Neuronal stem cell (in vitro differentiated cells): ENCODE data around the gene DNMT3B.

Source experiments
- DNase-seq: peaks from one replicate; pipeline ENCODE4 v3.0.0-alpha.2; 2013; ENCODE audit warnings: low spot score
- H2AFZ ChIP-seq: one replicate; pipeline ENCODE4 v1.6.1; 2013; ENCODE audit warnings: mild to moderate bottlenecking, low read length, inconsistent platforms
- H2AK5ac ChIP-seq: 2 replicates; pipeline ENCODE4 v1.6.1; 2013; ENCODE audit warnings: low read depth, mild to moderate bottlenecking, inconsistent platforms, low read length, moderate library complexity, mixed read lengths
- H2BK120ac ChIP-seq: 2 replicates; pipeline ENCODE4 v1.6.1; 2013; ENCODE audit warnings: low read depth, mild to moderate bottlenecking, inconsistent platforms, low read length, moderate library complexity, mixed read lengths
- H2BK12ac ChIP-seq: one replicate; pipeline ENCODE4 v1.6.1; 2013; ENCODE audit warnings: low read length, inconsistent platforms
- H2BK15ac ChIP-seq: 2 replicates; pipeline ENCODE4 v1.6.1; 2013; ENCODE audit warnings: mild to moderate bottlenecking, low read length, inconsistent platforms, mixed read lengths
- H2BK5ac ChIP-seq: one replicate; pipeline ENCODE4 v1.6.1; 2013; ENCODE audit warnings: inconsistent platforms, mild to moderate bottlenecking, low read length, moderate library complexity
- H3K14ac ChIP-seq: one replicate; pipeline ENCODE4 v1.6.1; 2013; ENCODE audit warnings: low read length, inconsistent platforms
- H3K18ac ChIP-seq: 2 replicates; pipeline ENCODE4 v1.6.1; 2013; ENCODE audit warnings: low read length, inconsistent platforms
- H3K23ac ChIP-seq: 2 replicates; pipeline ENCODE4 v1.6.1; 2013; ENCODE audit warnings: low read depth, mild to moderate bottlenecking, mixed read lengths, low read length, inconsistent platforms; ENCODE audit not compliant: poor library complexity
- H3K27ac ChIP-seq: replicated peaks from 3 replicates; pipeline ENCODE4 v1.5.1; 2013; ENCODE audit warnings: low read length, inconsistent platforms
- H3K27me3 ChIP-seq, 3 experiments: 2 replicates each; pipeline ENCODE4 v1.6.1; 2013; ENCODE audit warnings: low read length in 3 of 3, mild to moderate bottlenecking in 2 of 3, inconsistent platforms in 1 of 3, low read depth in 1 of 3, mixed read lengths in 1 of 3, moderate library complexity in 1 of 3; ENCODE audit not compliant: control insufficient read depth in 3 of 3, insufficient read depth in 3 of 3
- H3K36me3 ChIP-seq, 2 donors: replicated peaks in 1 of 2; 2 replicates each; pipeline ENCODE4 v1.6.1; 2013; ENCODE audit warnings: low read length in 2 of 2; ENCODE audit not compliant: control insufficient read depth in 2 of 2, insufficient read depth in 2 of 2
- H3K4ac ChIP-seq: 2 replicates; pipeline ENCODE4 v1.6.1; 2013; ENCODE audit warnings: inconsistent platforms, mild to moderate bottlenecking, low read length, moderate library complexity
- H3K4me1 ChIP-seq, 2 donors: 1 replicate in 1 of 2; 2 replicates in 1 of 2; pipeline ENCODE4 v1.6.1; 2013; ENCODE audit warnings: low read length in 2 of 2, low read depth in 1 of 2; ENCODE audit not compliant: control insufficient read depth in 2 of 2, insufficient read depth in 1 of 2
- H3K4me2 ChIP-seq: one replicate; pipeline ENCODE4 v1.6.1; 2013; ENCODE audit warnings: mild to moderate bottlenecking, low read length, inconsistent platforms; ENCODE audit not compliant: insufficient read depth, poor library complexity, severe bottlenecking
- H3K4me3 ChIP-seq, 2 donors: 2 replicates each; pipeline ENCODE4 v1.5.1; 2013; ENCODE audit warnings: low read length in 2 of 2, mild to moderate bottlenecking in 2 of 2, inconsistent platforms in 1 of 2, moderate library complexity in 1 of 2
- H3K79me1 ChIP-seq: one replicate; pipeline ENCODE4 v1.6.1; 2013; ENCODE audit warnings: low read depth, mild to moderate bottlenecking, inconsistent platforms, low read length, moderate library complexity
- H3K9ac ChIP-seq: one replicate; pipeline ENCODE4 v1.6.1; 2013; ENCODE audit warnings: mild to moderate bottlenecking, low read depth, low read length, inconsistent platforms; ENCODE audit not compliant: poor library complexity
- H3K9me3 ChIP-seq, 2 donors: replicated peaks in 1 of 2; 2 replicates each; pipeline versions ENCODE3 to v1.6.1; 2013; ENCODE audit warnings: low read length in 2 of 2, mild to moderate bottlenecking in 2 of 2, inconsistent platforms in 1 of 2, low read depth in 1 of 2, mixed read lengths in 1 of 2, moderate library complexity in 1 of 2; ENCODE audit not compliant: control insufficient read depth in 2 of 2, insufficient read depth in 1 of 2
- H4K8ac ChIP-seq: one replicate; pipeline ENCODE4 v1.6.1; 2013; ENCODE audit warnings: low read depth, mild to moderate bottlenecking, inconsistent platforms, low read length, moderate library complexity
- H4K91ac ChIP-seq: one replicate; pipeline ENCODE4 v1.6.1; 2013; ENCODE audit warnings: low read length, low read depth, mild to moderate bottlenecking, inconsistent platforms; ENCODE audit not compliant: poor library complexity
- WGBS, 2 donors: extraction: QIAGEN DNeasy Blood & Tissue Kit; methylation state at CpG; one replicate each; pipeline ENCODE4 v1.1.7; 2013; ENCODE audit warnings: missing lambda C conversion rate in 2 of 2, mixed read lengths in 1 of 2; ENCODE audit not compliant: insufficient read length in 2 of 2, insufficient replicate concordance in 1 of 2; ENCODE audit errors: extremely low coverage in 2 of 2; 5-methylcytosine and 5-hydroxymethylcytosine counted together

The DNMT3B gene

GRCh38 chr20:32809907-32810306, 47.7 kb downstream of the DNMT3B start:
- H4K91ac ChIP-seq, result no peak overlapping the region
- H3K27me3 ChIP-seq, result no peaks in the 10 kb centered on the region
- H4K8ac ChIP-seq, result no peak overlapping the region
- H3K4me1 ChIP-seq, result peaks cover 6 to 14% of the 10 kb centered on the region in 2 donors
- H2BK15ac ChIP-seq, result no peak overlapping the region
- no peak overlapping the region for H3K14ac ChIP-seq
- no peak overlapping the region for H3K18ac ChIP-seq
- no CpG with 5 or more reads among the region's 4 CpGs for WGBS, 2 donors
- H3K4me2 ChIP-seq, result no peak overlapping the region
- no peak overlapping the region for H3K4me3 ChIP-seq
- peaks cover 1% of the 10 kb centered on the region for H3K79me1 ChIP-seq
- no peak overlapping the region for H3K27ac ChIP-seq
- H3K4ac ChIP-seq, result no peak overlapping the region
- H3K9ac ChIP-seq, result no peak overlapping the region
- H3K9me3 ChIP-seq, result no peaks in the 10 kb centered on the region
- H2BK5ac ChIP-seq, result no peak overlapping the region
- H2BK120ac ChIP-seq, result no peak overlapping the region
- H2AFZ ChIP-seq, result no peak overlapping the region
- DNase-seq, result no peak
- peaks cover 27 to 60% of the 10 kb centered on the region in 2 donors for H3K36me3 ChIP-seq
- no peak overlapping the region for H2BK12ac ChIP-seq
- H2AK5ac ChIP-seq, result no peak overlapping the region
- H3K23ac ChIP-seq, result no peak overlapping the region

GRCh38 chr20:32810941-32811340, 48.8 kb downstream of the DNMT3B start:
- no peak overlapping the region for H2BK12ac ChIP-seq
- H4K91ac ChIP-seq, result no peak overlapping the region
- no peaks in the 10 kb centered on the region for H3K27me3 ChIP-seq
- no peak for DNase-seq
- H3K4me2 ChIP-seq, result no peak overlapping the region
- peaks cover 21 to 50% of the 10 kb centered on the region in 2 donors for H3K36me3 ChIP-seq
- H3K14ac ChIP-seq, result no peak overlapping the region
- no peak overlapping the region for H4K8ac ChIP-seq
- H2AFZ ChIP-seq, result no peak overlapping the region
- no CpG with 5 or more reads among the region's 5 CpGs for WGBS, 2 donors
- H3K4me1 ChIP-seq, result peaks cover 6 to 14% of the 10 kb centered on the region in 2 donors
- H3K79me1 ChIP-seq, result no peaks in the 10 kb centered on the region
- no peak overlapping the region for H3K9ac ChIP-seq
- no peak overlapping the region for H2AK5ac ChIP-seq
- H3K4me3 ChIP-seq, result no peak overlapping the region
- no peak overlapping the region for H2BK5ac ChIP-seq
- no peaks in the 10 kb centered on the region for H3K9me3 ChIP-seq
- no peak overlapping the region for H3K23ac ChIP-seq
- H3K4ac ChIP-seq, result no peak overlapping the region
- no peak overlapping the region for H2BK15ac ChIP-seq
- no peak overlapping the region for H3K18ac ChIP-seq
- peak overlapping the region; percentile 14 for H3K27ac ChIP-seq
- no peak overlapping the region for H2BK120ac ChIP-seq

GRCh38 chr20:32811886-32812285, 49.7 kb downstream of the DNMT3B start:
- peaks cover 17 to 40% of the 10 kb centered on the region in 2 donors for H3K36me3 ChIP-seq
- H3K4me1 ChIP-seq, result peaks cover 6 to 12% of the 10 kb centered on the region in 2 donors
- no peak overlapping the region for H3K23ac ChIP-seq
- H3K9me3 ChIP-seq, result no peaks in the 10 kb centered on the region
- no peak for DNase-seq
- no peak overlapping the region for H3K4ac ChIP-seq
- H2BK12ac ChIP-seq, result no peak overlapping the region
- no peaks in the 10 kb centered on the region for H3K79me1 ChIP-seq
- H3K4me3 ChIP-seq, result no peak overlapping the region
- no peak overlapping the region for H2BK120ac ChIP-seq
- H2AFZ ChIP-seq, result no peak overlapping the region
- no peak overlapping the region for H2AK5ac ChIP-seq
- no peak overlapping the region for H2BK15ac ChIP-seq
- no peak overlapping the region for H4K8ac ChIP-seq
- no peak overlapping the region for H3K9ac ChIP-seq
- H3K27me3 ChIP-seq, result no peaks in the 10 kb centered on the region
- H3K27ac ChIP-seq, result no peak overlapping the region
- H3K18ac ChIP-seq, result no peak overlapping the region
- WGBS, 2 donors, result no CpG with 5 or more reads among the region's 6 CpGs
- H3K4me2 ChIP-seq, result no peak overlapping the region
- no peak overlapping the region for H2BK5ac ChIP-seq
- H4K91ac ChIP-seq, result no peak overlapping the region
- H3K14ac ChIP-seq, result no peak overlapping the region

GRCh38 chr20:32819992-32820697, 58.0 kb downstream of the DNMT3B start:
- peaks cover 0 to 25% of the 10 kb centered on the region in 2 donors for H3K36me3 ChIP-seq
- H2BK5ac ChIP-seq, result peak overlapping the region; percentile 98
- H3K27ac ChIP-seq, result peak overlapping the region; percentile 82
- no peak overlapping the region for H4K8ac ChIP-seq
- H3K14ac ChIP-seq, result peak overlapping the region; percentile 26
- H2AK5ac ChIP-seq, result peak overlapping the region; percentile 79
- peak overlapping the region; percentile 72 for H3K4me2 ChIP-seq
- peak; percentile 76 for DNase-seq
- peak overlapping the region; percentile 90 for H2AFZ ChIP-seq
- H3K4me1 ChIP-seq, result peaks cover 4 to 11% of the 10 kb centered on the region in 2 donors
- H2BK12ac ChIP-seq, result no peak overlapping the region
- peak overlapping the region; percentile 89 to 97 for H3K4me3 ChIP-seq
- H2BK120ac ChIP-seq, result no peak overlapping the region
- peak overlapping the region; percentile 100 for H3K18ac ChIP-seq
- peak overlapping the region; percentile 98 for H3K9ac ChIP-seq
- H4K91ac ChIP-seq, result no peak overlapping the region
- H3K23ac ChIP-seq, result peak overlapping the region; percentile 63
- H3K4ac ChIP-seq, result no peak overlapping the region
- peaks cover 3% of the 10 kb centered on the region for H3K79me1 ChIP-seq
- H2BK15ac ChIP-seq, result no peak overlapping the region
- peaks cover 0 to 2% of the 10 kb centered on the region in 2 donors for H3K9me3 ChIP-seq
- no CpG with 5 or more reads among the region's 58 CpGs for WGBS, 2 donors
- no peaks in the 10 kb centered on the region for H3K27me3 ChIP-seq
